Dedifferentiated amniotic fluid mesenchymal stem cell (primary cell): ENCODE data around the gene PAQR5.
A peak's percentile ranks its signal among the peaks of the same experiment; 100 is the strongest.

Experiments
- DNase-seq: peaks from one replicate; pipeline ENCODE4 v3.0.0-alpha.2; 2016; ENCODE audit errors: extremely low spot score

The PAQR5 gene

GRCh38 chr15:69392352-69392751, 93.6 kb downstream of the PAQR5 start:
- no peak for DNase-seq

GRCh38 chr15:69393831-69394491, 95.2 kb downstream of the PAQR5 start:
- no peak for DNase-seq

- DNase-seq: peak; percentile 74
Observed at GRCh38 chr15:69394556-69395282, 96.0 kb downstream of the PAQR5 start.

GRCh38 chr15:69395460-69395859, 96.7 kb downstream of the PAQR5 start:
- DNase-seq: no peak

- no peak for DNase-seq
Observed at GRCh38 chr15:69395991-69396390, 97.3 kb downstream of the PAQR5 start.

- DNase-seq: no peak
Observed at GRCh38 chr15:69398491-69398891, 99.8 kb downstream of the PAQR5 start.

- no peak for DNase-seq
Observed at GRCh38 chr15:69400850-69401249, 102.1 kb downstream of the PAQR5 start.

- DNase-seq: no peak
Observed at GRCh38 chr15:69402816-69403215, 104.1 kb downstream of the PAQR5 start.

- peak; percentile 86 for DNase-seq
Observed at GRCh38 chr15:69403594-69403993, 104.9 kb downstream of the PAQR5 start.

GRCh38 chr15:69405110-69405509, 106.4 kb downstream of the PAQR5 start:
- no peak for DNase-seq

GRCh38 chr15:69407719-69408400, 109.1 kb downstream of the PAQR5 start:
- no peak for DNase-seq

- DNase-seq: no peak
Observed at GRCh38 chr15:69408841-69409240, 110.1 kb downstream of the PAQR5 start.

GRCh38 chr15:69410248-69410874, 111.6 kb downstream of the PAQR5 start:
- no peak for DNase-seq

- DNase-seq: no peak
Observed at GRCh38 chr15:69412274-69412673, 113.6 kb downstream of the PAQR5 start.

GRCh38 chr15:69412701-69413100, 114.0 kb downstream of the PAQR5 start:
- no peak for DNase-seq

GRCh38 chr15:69413822-69414700, 115.3 kb downstream of the PAQR5 start, which contains the start of gene KIF23:
Gene KIF23 (plus strand): TSS chr15:69414349. CDS start chr15:69414466, 117 bp downstream.
- peak; percentile 91 for DNase-seq

- peak; percentile 92 for DNase-seq
Observed at GRCh38 chr15:69414701-69415167, 116.0 kb downstream of the PAQR5 start.

GRCh38 chr15:69415381-69415780, 116.7 kb downstream of the PAQR5 start:
- no peak for DNase-seq

- no peak for DNase-seq
Observed at GRCh38 chr15:69417581-69417980, 118.9 kb downstream of the PAQR5 start.

GRCh38 chr15:69421498-69421897, 122.8 kb downstream of the PAQR5 start:
- DNase-seq: no peak

- DNase-seq: peak; percentile 19
Observed at GRCh38 chr15:69422336-69422895, 123.7 kb downstream of the PAQR5 start.
